PC-9 (cell line): ENCODE results near the gene TANC1. TPM values are rescaled to one million over a fixed set of nuclear protein-coding genes. Genes with fewer than 3 reads are reported as not detected.

Source experiments
- BruUV-seq: library from RNA; stranded (reverse); fragments of 400-500 nt; replicated peaks from 2 replicates; lab custom pipeline; 2021; lab: Mats Ljungman, UMichigan
- CTCF ChIA-PET: fragments of 300-600 bp; sonication (Branson Sonifier 250); formaldehyde crosslinking; loops from one replicate; lab custom pipeline; 2022; ENCODE audit warnings: antibody characterized with exemption; lab: Charles Lee
- POLR2A ChIA-PET: fragments of 300-600 bp; sonication (Branson Sonifier 250); formaldehyde crosslinking; loops from one replicate; lab custom pipeline; 2022; ENCODE audit warnings: antibody characterized with exemption; ENCODE audit not compliant: unreplicated experiment; lab: Charles Lee
- DNase-seq, 2 experiments: peaks; one replicate each; pipeline versions ENCODE4 v3.0.0 to v3.0.0-alpha.2; 2015 to 2022; ENCODE audit warnings: mixed read lengths in 1 of 2
- H2AFZ ChIP-seq: fragments of 200-600 bp; sonication (generic); 2 replicates; pipeline ENCODE4 v1.8.1; 2017; ENCODE audit warnings: antibody characterized with exemption
- H3F3A ChIP-seq: fragments of 200-600 bp; sonication (generic); 2 replicates; pipeline ENCODE4 v1.8.1; 2017; ENCODE audit warnings: antibody characterized with exemption, mild to moderate bottlenecking, low read depth; ENCODE audit not compliant: insufficient read depth
- H3K27ac ChIP-seq: fragments of 200-600 bp; sonication (generic); 2 replicates; pipeline ENCODE4 v1.6.1; 2016; ENCODE audit warnings: mixed run types
- H3K27me3 ChIP-seq: fragments of 200-600 bp; sonication (generic); 2 replicates; pipeline ENCODE4 v1.6.1; 2016; ENCODE audit warnings: low read depth, mixed run types; ENCODE audit not compliant: insufficient read depth
- H3K36me3 ChIP-seq: fragments of 200-600 bp; sonication (generic); 2 replicates; pipeline ENCODE4 v1.6.1; 2016; ENCODE audit warnings: low read depth, mixed run types
- H3K4me1 ChIP-seq: fragments of 200-600 bp; sonication (generic); replicated peaks from 2 replicates; pipeline ENCODE4 v1.6.1; 2016; ENCODE audit warnings: mixed run types; ENCODE audit not compliant: insufficient read depth
- H3K4me2 ChIP-seq: fragments of 200-600 bp; sonication (generic); 2 replicates; pipeline ENCODE4 v1.6.1; 2017; ENCODE audit warnings: mixed run types
- H3K4me3 ChIP-seq: fragments of 200-600 bp; sonication (generic); 2 replicates; pipeline ENCODE4 v1.6.1; 2016; ENCODE audit warnings: mixed run types
- H3K79me2 ChIP-seq: fragments of 200-600 bp; sonication (generic); 2 replicates; pipeline ENCODE4 v1.6.1; 2017; ENCODE audit warnings: low read depth, mixed run types
- H3K9me2 ChIP-seq: fragments of 200-600 bp; sonication (generic); 2 replicates; pipeline ENCODE4 v1.8.1; 2017; ENCODE audit warnings: mild to moderate bottlenecking; ENCODE audit not compliant: insufficient read depth
- H3K9me3 ChIP-seq: fragments of 200-600 bp; sonication (generic); 2 replicates; pipeline ENCODE4 v1.8.1; 2016; ENCODE audit warnings: low read depth; ENCODE audit not compliant: insufficient read depth
- H4K20me1 ChIP-seq: fragments of 200-600 bp; sonication (generic); 2 replicates; pipeline ENCODE4 v1.8.1; 2017; ENCODE audit not compliant: insufficient read depth
- CTCF ChIP-seq: fragments of 200-600 bp; sonication (generic); conservative IDR thresholded peaks from 2 replicates; pipeline ENCODE4 v1.6.1; 2017; ENCODE audit warnings: mixed run types, antibody characterized with exemption, mild to moderate bottlenecking, moderate library complexity
- EZH2 ChIP-seq: fragments of 200-600 bp; sonication (generic); IDR thresholded peaks from 2 replicates; pipeline ENCODE4 v1.8.0; 2017; ENCODE audit warnings: antibody characterized with exemption, low read depth
- intact Hi-C: fragments of 100-400 bp; cut with micrococcal nuclease; formaldehyde crosslinking; loops from one replicate; pipeline ENCODE4 v1.10.0; 2022; ENCODE audit not compliant: unreplicated experiment
- total RNA-seq: library from RNA; stranded (reverse); gene quantifications from 2 replicates; pipeline ENCODE4 v1.2.3, GENCODE V29; 2021

TANC1 gene
- total RNA-seq, 1 experiment from 2014 or later: 26.0 TPM

GRCh38 chr2:159157361-159158209, 189.1 kb downstream of the TANC1 start:
- no TSS peak for BruUV-seq

GRCh38 chr2:159160412-159160811, 192.0 kb downstream of the TANC1 start:
- CTCF ChIA-PET: no interaction called here

More at GRCh38 chr2:159157361-159158209, 189.1 kb downstream of the TANC1 start:
- no peak overlapping the region for H3K27ac ChIP-seq
- H3K4me2 ChIP-seq: no peak overlapping the region
- no peak for DNase-seq
- H3K36me3 ChIP-seq: no peaks in the 10 kb centered on the region
- CTCF ChIA-PET: no interaction called here
- H3F3A ChIP-seq: peaks cover 34% of the 10 kb centered on the region
- H3K9me2 ChIP-seq: no peaks in the 10 kb centered on the region
- TF ChIP-seq CTCF: no peak
- TF ChIP-seq EZH2: no peak
- no peak overlapping the region for H2AFZ ChIP-seq
- no peaks in the 10 kb centered on the region for H4K20me1 ChIP-seq
- intact Hi-C loops: no loop called here
- peaks cover 21% of the 10 kb centered on the region for H3K79me2 ChIP-seq
- POLR2A ChIA-PET: no interaction called here
- H3K9me3 ChIP-seq: no peaks in the 10 kb centered on the region
- no peaks in the 10 kb centered on the region for H3K27me3 ChIP-seq
- peaks cover 38% of the 10 kb centered on the region for H3K4me1 ChIP-seq
- no peak overlapping the region for H3K4me3 ChIP-seq

GRCh38 chr2:159160954-159161353, 192.5 kb downstream of the TANC1 start:
- DNase-seq: no peak
- H3K36me3 ChIP-seq: no peaks in the 10 kb centered on the region; the same call in 1 of the 2 replicates

More at GRCh38 chr2:159160412-159160811, 192.0 kb downstream of the TANC1 start:
- no peak overlapping the region for H3K27ac ChIP-seq
- no peak overlapping the region for H2AFZ ChIP-seq
- H3K4me3 ChIP-seq: no peak overlapping the region
- no peaks in the 10 kb centered on the region for H3K9me2 ChIP-seq
- no peaks in the 10 kb centered on the region for H3K9me3 ChIP-seq
- intact Hi-C loops: no loop called here
- H3K36me3 ChIP-seq: no peaks in the 10 kb centered on the region; the same call in 1 of the 2 replicates
- TF ChIP-seq CTCF (no peak), EZH2 (no peak)
- BruUV-seq: no TSS peak
- H3K79me2 ChIP-seq: peaks cover 21% of the 10 kb centered on the region
- peaks cover 10% of the 10 kb centered on the region for H3F3A ChIP-seq
- H3K4me2 ChIP-seq: no peak overlapping the region
- DNase-seq: no peak
- peaks cover 13% of the 10 kb centered on the region for H3K4me1 ChIP-seq
- POLR2A ChIA-PET: interaction anchor here (0.9 kb wide), 1 partner anchor 74 kb away, joined by 4 read pairs; no protein-coding TSS in a partner anchor
- H4K20me1 ChIP-seq: no peaks in the 10 kb centered on the region
- no peaks in the 10 kb centered on the region for H3K27me3 ChIP-seq

More at GRCh38 chr2:159160954-159161353, 192.5 kb downstream of the TANC1 start:
- Histone ChIP-seq H4K20me1 (no peaks in the 10 kb centered on the region), H3K4me1 (peaks cover 8% of the 10 kb centered on the region), H3K9me2 (no peaks in the 10 kb centered on the region), H3K27ac (no peak overlapping the region), H3K4me2 (no peak overlapping the region), H2AFZ (no peak overlapping the region), H3K4me3 (no peak overlapping the region), H3K79me2 (peaks cover 20% of the 10 kb centered on the region), H3K27me3 (no peaks in the 10 kb centered on the region), H3F3A (peaks cover 6% of the 10 kb centered on the region), H3K9me3 (no peaks in the 10 kb centered on the region)
- intact Hi-C loops: no loop called here
- ChIA-PET CTCF (no interaction called here), POLR2A (no interaction called here)
- TF ChIP-seq EZH2 (no peak), CTCF (no peak)
- no TSS peak for BruUV-seq
